Measurements from ENCODE around the gene HES5.

HES5 gene

GRCh38 chr1:2514863-2515762 is 14.9 kb downstream of the HES5 start:
- DNase-seq = no peak

GRCh38 chr1:2513939-2514652 is 16.0 kb downstream of the HES5 start:
- no peak for DNase-seq

GRCh38 chr1:2512862-2513421 is 17.1 kb downstream of the HES5 start:
- no peak for DNase-seq

- DNase-seq = no peak
Measured at GRCh38 chr1:2510366-2511155, 19.5 kb downstream of the HES5 start.

GRCh38 chr1:2509589-2509988 is 20.5 kb downstream of the HES5 start:
- DNase-seq = no peak

GRCh38 chr1:2508751-2509150 is 21.3 kb downstream of the HES5 start:
- no peak for DNase-seq

GRCh38 chr1:2508180-2508579 is 21.9 kb downstream of the HES5 start:
- no peak for DNase-seq

- DNase-seq = no peak
Measured at GRCh38 chr1:2507744-2508155, 22.3 kb downstream of the HES5 start.

GRCh38 chr1:2506901-2507565 is 23.0 kb downstream of the HES5 start:
- DNase-seq = no peak

- DNase-seq = no peak
Measured at GRCh38 chr1:2506007-2506860, 23.8 kb downstream of the HES5 start.

GRCh38 chr1:2505461-2505994 is 24.5 kb downstream of the HES5 start:
- no peak for DNase-seq

- DNase-seq = no peak
Measured at GRCh38 chr1:2504949-2505272, 25.2 kb downstream of the HES5 start.

- DNase-seq = peak; percentile 62
Measured at GRCh38 chr1:2504225-2504948, 25.7 kb downstream of the HES5 start.

- no peak for DNase-seq
Measured at GRCh38 chr1:2503554-2504224, 26.4 kb downstream of the HES5 start.

- DNase-seq = no peak
Measured at GRCh38 chr1:2502661-2503553, 27.2 kb downstream of the HES5 start.

- DNase-seq = no peak
Measured at GRCh38 chr1:2502210-2502609, 27.9 kb downstream of the HES5 start.

GRCh38 chr1:2501820-2502119 is 28.3 kb downstream of the HES5 start:
- DNase-seq = no peak

GRCh38 chr1:2501041-2501819 is 28.8 kb downstream of the HES5 start:
- DNase-seq = no peak

All from retina (tissue), 1 donor.